Measurements from ENCODE around the gene NAALADL1.

DNA sequence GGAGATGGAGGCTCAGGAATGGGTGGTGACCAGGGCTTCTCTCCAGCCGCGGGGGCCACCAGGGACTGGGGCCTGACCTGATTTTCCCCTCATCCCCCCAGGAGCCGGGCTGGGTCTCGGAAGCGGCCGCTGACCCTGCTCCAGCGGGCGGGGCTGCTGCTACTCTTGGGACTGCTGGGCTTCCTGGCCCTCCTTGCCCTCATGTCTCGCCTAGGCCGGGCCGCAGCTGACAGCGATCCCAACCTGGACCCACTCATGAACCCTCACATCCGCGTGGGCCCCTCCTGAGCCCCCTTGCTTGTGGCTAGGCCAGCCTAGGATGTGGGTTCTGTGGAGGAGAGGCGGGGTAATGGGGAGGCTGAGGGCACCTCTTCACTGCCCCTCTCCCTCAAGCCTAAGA, 29.5 kb upstream of the NAALADL1 start:
- TF ChIP-seq EZH2phosphoT487 (IDR thresholded peaks at IDR 0.05; ENCODE audit: borderline replicate concordance): no peak
- TF ChIP-seq SRF (IDR thresholded peaks at IDR 0.05; ENCODE audit: low read depth): no peak
- TF ChIP-seq, protein P1, sequence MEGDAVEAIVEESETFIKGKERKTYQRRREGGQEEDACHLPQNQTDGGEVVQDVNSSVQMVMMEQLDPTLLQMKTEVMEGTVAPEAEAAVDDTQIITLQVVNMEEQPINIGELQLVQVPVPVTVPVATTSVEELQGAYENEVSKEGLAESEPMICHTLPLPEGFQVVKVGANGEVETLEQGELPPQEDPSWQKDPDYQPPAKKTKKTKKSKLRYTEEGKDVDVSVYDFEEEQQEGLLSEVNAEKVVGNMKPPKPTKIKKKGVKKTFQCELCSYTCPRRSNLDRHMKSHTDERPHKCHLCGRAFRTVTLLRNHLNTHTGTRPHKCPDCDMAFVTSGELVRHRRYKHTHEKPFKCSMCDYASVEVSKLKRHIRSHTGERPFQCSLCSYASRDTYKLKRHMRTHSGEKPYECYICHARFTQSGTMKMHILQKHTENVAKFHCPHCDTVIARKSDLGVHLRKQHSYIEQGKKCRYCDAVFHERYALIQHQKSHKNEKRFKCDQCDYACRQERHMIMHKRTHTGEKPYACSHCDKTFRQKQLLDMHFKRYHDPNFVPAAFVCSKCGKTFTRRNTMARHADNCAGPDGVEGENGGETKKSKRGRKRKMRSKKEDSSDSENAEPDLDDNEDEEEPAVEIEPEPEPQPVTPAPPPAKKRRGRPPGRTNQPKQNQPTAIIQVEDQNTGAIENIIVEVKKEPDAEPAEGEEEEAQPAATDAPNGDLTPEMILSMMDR (IDR thresholded peaks at IDR 0.05 in 2 of 3, conservative IDR thresholded peaks at IDR 0.05 in 1 of 3; ENCODE audit: borderline replicate concordance in 1 of 3, insufficient read depth in 1 of 3, low read depth in 2 of 3, low read length in 2 of 3): no peak
- no peak for TF ChIP-seq ZBTB33 (IDR thresholded peaks at IDR 0.05; ENCODE audit: extremely low read depth, insufficient replicate concordance, low read length)
- TF ChIP-seq POLR2A (IDR thresholded peaks at IDR 0.05; ENCODE audit: borderline replicate concordance, extremely low read depth, insufficient read depth, insufficient read length): no peak
- no peak for TF ChIP-seq EGR1 (IDR thresholded peaks at IDR 0.05; ENCODE audit: low read depth)
- TF ChIP-seq SP1 (IDR thresholded peaks at IDR 0.05; ENCODE audit: low read depth): no peak
- no peak for TF ChIP-seq EZH2 (IDR thresholded peaks at IDR 0.05)
- no peak for TF ChIP-seq JUND (IDR thresholded peaks at IDR 0.05)
- TF ChIP-seq REST (IDR thresholded peaks at IDR 0.05; ENCODE audit: low read depth): no peak
- no peak for TF ChIP-seq MAX (IDR thresholded peaks at IDR 0.05)
